ENCODE results near the gene OR2G6. TPM values are rescaled to one million over a fixed set of nuclear protein-coding genes. Genes with fewer than 3 reads are reported as not detected.
"Not testable (repeated sequence)": the region's sequence is repeated elsewhere in the genome, so short reads cannot be mapped to it uniquely, and the experiment has no call there.

Gene OR2G6
- total RNA-seq, 1 donor from 2014 or later = 2.2 TPM

- not testable (repeated sequence) for DNase-seq (ENCODE audit: low spot score)
These were observed 66.8 kb downstream of the OR2G6 start, which contains the start of gene OR2T34 for GRCh38 chr1:248574657-248575056. Gene OR2T34 (minus strand): TSS chr1:248574757. CDS start chr1:248574757, 0 bp downstream.

- DNase-seq (ENCODE audit: low spot score) = no peak
These were observed 68.5 kb downstream of the OR2G6 start for GRCh38 chr1:248576260-248576980.

Other genes with a start within 250 kb of the OR2G6 start
- 2.6 TPM for gene OR2T33, start 230.1 kb upstream of the OR2G6 start, total RNA-seq (ENCODE audit: insufficient read depth, low replicate concordance)
- gene OR2T12, start 204.6 kb upstream of the OR2G6 start, total RNA-seq (ENCODE audit: insufficient read depth, low replicate concordance) = 6.7 TPM
- 3.4 TPM for gene OR2M7, start 183.5 kb upstream of the OR2G6 start, total RNA-seq (ENCODE audit: insufficient read depth, low replicate concordance)
- gene OR14C36, start 159.3 kb upstream of the OR2G6 start, total RNA-seq (ENCODE audit: insufficient read depth, low replicate concordance) = not detected
- gene OR2T4, start 146.4 kb upstream of the OR2G6 start, total RNA-seq (ENCODE audit: insufficient read depth, low replicate concordance) = not detected
- gene OR2T6, start 132.3 kb upstream of the OR2G6 start, total RNA-seq (ENCODE audit: insufficient read depth, low replicate concordance) = 1.9 TPM
- 1.4 TPM for gene OR2T1, start 105.0 kb upstream of the OR2G6 start, total RNA-seq (ENCODE audit: insufficient read depth, low replicate concordance)
- not detected for gene OR2T2, start 62.4 kb upstream of the OR2G6 start, total RNA-seq (ENCODE audit: insufficient read depth, low replicate concordance)
- gene OR2T3, start 34.7 kb upstream of the OR2G6 start, total RNA-seq (ENCODE audit: insufficient read depth, low replicate concordance) = not detected
- not detected for gene OR2T5, start 19.5 kb upstream of the OR2G6 start, total RNA-seq (ENCODE audit: insufficient read depth, low replicate concordance)
- 10.8 TPM for gene OR2T29, start 54.7 kb downstream of the OR2G6 start, total RNA-seq (ENCODE audit: insufficient read depth, low replicate concordance)
- gene OR2T34, start 66.7 kb downstream of the OR2G6 start, total RNA-seq (ENCODE audit: insufficient read depth, low replicate concordance) = not detected
- 0.72 TPM for gene OR2T10, start 89.6 kb downstream of the OR2G6 start, total RNA-seq (ENCODE audit: insufficient read depth, low replicate concordance)
- 0.48 TPM for gene OR2T11, start 127.0 kb downstream of the OR2G6 start, total RNA-seq (ENCODE audit: insufficient read depth, low replicate concordance)
- gene OR2T35, start 137.2 kb downstream of the OR2G6 start, total RNA-seq (ENCODE audit: insufficient read depth, low replicate concordance) = 7.2 TPM
- gene OR2T27, start 147.5 kb downstream of the OR2G6 start, total RNA-seq (ENCODE audit: insufficient read depth, low replicate concordance) = 1.4 TPM
- not detected for gene OR14I1, start 194.7 kb downstream of the OR2G6 start, total RNA-seq (ENCODE audit: insufficient read depth, low replicate concordance)
- gene LYPD8, start 247.7 kb downstream of the OR2G6 start, total RNA-seq (ENCODE audit: insufficient read depth, low replicate concordance) = not detected